22Rv1 (cell line): Measurements from ENCODE around the gene ANKRD13A.

Experiments used
- ZFX ChIP-seq: fragments of 450-650 bp; IDR thresholded peaks from 2 replicates; pipeline ENCODE4 v1.6.1; 2017; ENCODE audit warnings: antibody characterized with exemption, borderline replicate concordance
- TF ChIP-seq, protein P1 (sequence below): fragments of 450-650 bp; IDR thresholded peaks from 2 replicates; pipeline ENCODE4 v1.5.1; 2017; ENCODE audit warnings: mild to moderate bottlenecking

DNA sequence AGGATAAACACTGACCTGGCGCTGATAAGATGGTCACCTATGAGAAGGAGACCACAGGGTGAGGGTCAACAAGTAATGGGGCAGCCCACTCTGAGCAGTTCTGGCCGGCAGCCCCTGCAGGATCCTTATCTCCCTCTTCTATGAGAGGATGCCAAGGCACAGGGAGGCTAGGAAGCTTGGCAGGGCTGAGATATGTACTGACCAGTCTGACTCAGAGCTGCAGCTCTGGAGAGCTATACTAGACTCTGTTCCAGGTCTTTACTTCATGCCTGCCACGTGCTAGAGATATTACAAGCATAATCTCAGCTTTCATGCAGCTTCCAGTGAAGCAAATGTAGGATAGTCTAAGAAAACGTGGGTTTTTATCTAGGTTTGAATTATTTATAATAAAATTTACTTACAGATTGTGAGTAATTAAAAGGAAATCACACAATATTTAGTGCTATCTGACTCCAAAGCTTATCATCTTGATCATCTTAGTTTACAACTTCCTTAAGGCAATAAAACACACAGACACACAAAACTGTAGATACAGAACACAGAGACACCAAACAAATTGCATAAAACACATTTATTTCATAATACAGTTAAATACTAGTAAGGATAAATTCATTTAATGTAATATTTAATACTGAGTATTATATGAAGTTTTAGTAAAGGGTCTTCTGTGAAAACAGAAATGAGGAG lies 35.3 kb upstream of the ANKRD13A start:
- TF ChIP-seq, protein P1, sequence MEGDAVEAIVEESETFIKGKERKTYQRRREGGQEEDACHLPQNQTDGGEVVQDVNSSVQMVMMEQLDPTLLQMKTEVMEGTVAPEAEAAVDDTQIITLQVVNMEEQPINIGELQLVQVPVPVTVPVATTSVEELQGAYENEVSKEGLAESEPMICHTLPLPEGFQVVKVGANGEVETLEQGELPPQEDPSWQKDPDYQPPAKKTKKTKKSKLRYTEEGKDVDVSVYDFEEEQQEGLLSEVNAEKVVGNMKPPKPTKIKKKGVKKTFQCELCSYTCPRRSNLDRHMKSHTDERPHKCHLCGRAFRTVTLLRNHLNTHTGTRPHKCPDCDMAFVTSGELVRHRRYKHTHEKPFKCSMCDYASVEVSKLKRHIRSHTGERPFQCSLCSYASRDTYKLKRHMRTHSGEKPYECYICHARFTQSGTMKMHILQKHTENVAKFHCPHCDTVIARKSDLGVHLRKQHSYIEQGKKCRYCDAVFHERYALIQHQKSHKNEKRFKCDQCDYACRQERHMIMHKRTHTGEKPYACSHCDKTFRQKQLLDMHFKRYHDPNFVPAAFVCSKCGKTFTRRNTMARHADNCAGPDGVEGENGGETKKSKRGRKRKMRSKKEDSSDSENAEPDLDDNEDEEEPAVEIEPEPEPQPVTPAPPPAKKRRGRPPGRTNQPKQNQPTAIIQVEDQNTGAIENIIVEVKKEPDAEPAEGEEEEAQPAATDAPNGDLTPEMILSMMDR, result no peak
- TF ChIP-seq ZFX, result no peak
